Measurements from ENCODE around the gene CAMTA1.

Gene CAMTA1

GRCh38 chr1:6962996-6963911 is 178.0 kb downstream of the CAMTA1 start:
- TF ChIP-seq CTCF (IDR thresholded peaks at IDR 0.05; ENCODE audit: borderline replicate concordance, control extremely low read depth, extremely low read depth, insufficient read depth, missing control alignments): no peak
- in situ Hi-C loops (cut with MboI; ENCODE audit: low sequenced_read_pairs, unreplicated experiment): no loop called here
- peak; percentile 79 for DNase-seq (ENCODE audit: low spot score)

GRCh38 chr1:6963912-6964307 is 178.7 kb downstream of the CAMTA1 start:
- in situ Hi-C loops (cut with MboI; ENCODE audit: low sequenced_read_pairs, unreplicated experiment): no loop called here
- DNase-seq (ENCODE audit: low spot score): no peak
- TF ChIP-seq CTCF (IDR thresholded peaks at IDR 0.05; ENCODE audit: borderline replicate concordance, control extremely low read depth, extremely low read depth, insufficient read depth, missing control alignments): no peak

- no peak for DNase-seq (ENCODE audit: low spot score)
- in situ Hi-C loops (cut with MboI; ENCODE audit: low sequenced_read_pairs, unreplicated experiment): no loop called here
- no peak for TF ChIP-seq CTCF (IDR thresholded peaks at IDR 0.05; ENCODE audit: borderline replicate concordance, control extremely low read depth, extremely low read depth, insufficient read depth, missing control alignments)
Measured at GRCh38 chr1:6965083-6965934, 180.1 kb downstream of the CAMTA1 start.

- TF ChIP-seq CTCF (IDR thresholded peaks at IDR 0.05; ENCODE audit: borderline replicate concordance, control extremely low read depth, extremely low read depth, insufficient read depth, missing control alignments): no peak
- in situ Hi-C loops (cut with MboI; ENCODE audit: low sequenced_read_pairs, unreplicated experiment): no loop called here
- no peak for DNase-seq (ENCODE audit: low spot score)
Measured at GRCh38 chr1:6965935-6966241, 180.6 kb downstream of the CAMTA1 start.

GRCh38 chr1:6966326-6966725 is 181.1 kb downstream of the CAMTA1 start:
- in situ Hi-C loops (cut with MboI; ENCODE audit: low sequenced_read_pairs, unreplicated experiment): no loop called here
- no peak for TF ChIP-seq CTCF (IDR thresholded peaks at IDR 0.05; ENCODE audit: borderline replicate concordance, control extremely low read depth, extremely low read depth, insufficient read depth, missing control alignments)

GRCh38 chr1:6967431-6968111 is 182.3 kb downstream of the CAMTA1 start:
- DNase-seq (ENCODE audit: low spot score): no peak
- no peak for TF ChIP-seq CTCF (IDR thresholded peaks at IDR 0.05; ENCODE audit: borderline replicate concordance, control extremely low read depth, extremely low read depth, insufficient read depth, missing control alignments)
- in situ Hi-C loops (cut with MboI; ENCODE audit: low sequenced_read_pairs, unreplicated experiment): no loop called here

More at GRCh38 chr1:6966326-6966725, 181.1 kb downstream of the CAMTA1 start:
- DNase-seq (ENCODE audit: low spot score): no peak
